T-helper 17 cell (primary cell): ENCODE results near the gene BANK1. TPM values are rescaled to one million over a fixed set of nuclear protein-coding genes. Genes with fewer than 3 reads are reported as not detected.
"Not testable (repeated sequence)": the region's sequence is repeated elsewhere in the genome, so short reads cannot be mapped to it uniquely, and the experiment has no call there.

Source experiments
- ATAC-seq: fragments of 150-1000 bp; cut with Tn5 transposase; 2 replicates; pipeline ENCODE4 v1.10.0; 2021; ENCODE audit warnings: mild to moderate bottlenecking, moderate library complexity
- DNase-seq, 3 donors: peaks; one replicate each; pipeline versions ENCODE4 v3.0.0 to v3.0.0-alpha.2; 2020 to 2021
- H3K9me3 ChIP-seq: one replicate; pipeline ENCODE4 v1.7.0; 2013; ENCODE audit warnings: low read length, mild to moderate bottlenecking; ENCODE audit not compliant: control insufficient read depth, poor library complexity, severe bottlenecking
- H3K27ac Mint-ChIP-seq: one replicate; pipeline ENCODE4 v1.8.0; 2022; ENCODE audit warnings: mild to moderate bottlenecking, moderate library complexity, mixed read lengths
- H3K27me3 Mint-ChIP-seq: one replicate; pipeline ENCODE4 v1.8.0; 2022; ENCODE audit warnings: mixed read lengths
- H3K36me3 Mint-ChIP-seq: one replicate; pipeline ENCODE4 v1.8.0; 2022; ENCODE audit warnings: low read depth, mixed read lengths
- H3K4me1 Mint-ChIP-seq: one replicate; pipeline ENCODE4 v1.8.0; 2022; ENCODE audit warnings: mild to moderate bottlenecking, mixed read lengths
- H3K4me3 Mint-ChIP-seq: one replicate; pipeline ENCODE4 v1.8.0; 2022; ENCODE audit warnings: mild to moderate bottlenecking, moderate library complexity, mixed read lengths
- total RNA-seq, 4 donors: library from RNA in 2 of 4; stranded (reverse) in 2 of 4; gene quantifications; one replicate each; pipeline ENCODE4 v1.2.3 and lab custom pipeline; 2022 to 2026

The BANK1 gene
- total RNA-seq, 2 donors from 2014 or later: 2.8 to 11.9 TPM

- H3K4me1 Mint-ChIP-seq: no peaks in the 10 kb centered on the region
- no peak for ATAC-seq
- H3K27me3 Mint-ChIP-seq: peaks cover 21% of the 10 kb centered on the region
Observed at GRCh38 chr4:101865501-101866062, 75.1 kb downstream of the BANK1 start.

GRCh38 chr4:101870874-101871273 lies 80.3 kb downstream of the BANK1 start:
- Mint-ChIP-seq H3K36me3 (no peaks in the 10 kb centered on the region), H3K4me3 (no peak overlapping the region), H3K27me3 (peaks cover 27% of the 10 kb centered on the region), H3K27ac (no peak overlapping the region), H3K4me1 (peaks cover 2% of the 10 kb centered on the region)
- no peak for DNase-seq
- H3K9me3 ChIP-seq: no peaks in the 10 kb centered on the region
- no peak for ATAC-seq

More at GRCh38 chr4:101865501-101866062, 75.1 kb downstream of the BANK1 start:
- DNase-seq: no peak
- no peak overlapping the region for H3K27ac Mint-ChIP-seq
- no peak overlapping the region for H3K4me3 Mint-ChIP-seq
- peaks cover 3% of the 10 kb centered on the region for H3K36me3 Mint-ChIP-seq
- H3K9me3 ChIP-seq: no peaks in the 10 kb centered on the region

- Mint-ChIP-seq H3K36me3 (no peaks in the 10 kb centered on the region), H3K4me1 (peaks cover 2% of the 10 kb centered on the region), H3K27me3 (peaks cover 27% of the 10 kb centered on the region), H3K4me3 (no peak overlapping the region), H3K27ac (no peak overlapping the region)
- ATAC-seq: no peak
- H3K9me3 ChIP-seq: no peaks in the 10 kb centered on the region
- DNase-seq: no peak
Observed at GRCh38 chr4:101871962-101872676, 81.6 kb downstream of the BANK1 start.

GRCh38 chr4:101885574-101885973 lies 95.0 kb downstream of the BANK1 start:
- ATAC-seq (no peak), DNase-seq (no peak)
- Mint-ChIP-seq H3K4me1 (no peaks in the 10 kb centered on the region), H3K36me3 (no peaks in the 10 kb centered on the region), H3K27me3 (no peaks in the 10 kb centered on the region), H3K4me3 (no peak overlapping the region), H3K27ac (no peak overlapping the region)
- no peaks in the 10 kb centered on the region for H3K9me3 ChIP-seq

- Mint-ChIP-seq H3K36me3 (no peaks in the 10 kb centered on the region), H3K27me3 (no peaks in the 10 kb centered on the region), H3K27ac (no peak overlapping the region), H3K4me3 (no peak overlapping the region), H3K4me1 (no peaks in the 10 kb centered on the region)
- ATAC-seq: no peak
- H3K9me3 ChIP-seq: no peaks in the 10 kb centered on the region
- no peak for DNase-seq
Observed at GRCh38 chr4:101886826-101887225, 96.3 kb downstream of the BANK1 start.

GRCh38 chr4:101888472-101888871 lies 97.9 kb downstream of the BANK1 start:
- H3K36me3 Mint-ChIP-seq: no peaks in the 10 kb centered on the region
- ATAC-seq: no peak
- no peaks in the 10 kb centered on the region for H3K4me1 Mint-ChIP-seq
- no peak overlapping the region for H3K4me3 Mint-ChIP-seq
- H3K9me3 ChIP-seq: no peaks in the 10 kb centered on the region
- no peak overlapping the region for H3K27ac Mint-ChIP-seq
- DNase-seq: no peak
- no peaks in the 10 kb centered on the region for H3K27me3 Mint-ChIP-seq

- not testable (repeated sequence) for H3K9me3 ChIP-seq
Observed at GRCh38 chr4:101905527-101905926, 115.0 kb downstream of the BANK1 start.

GRCh38 chr4:101910786-101911373 lies 120.3 kb downstream of the BANK1 start:
- no peak overlapping the region for H3K27ac Mint-ChIP-seq
- H3K9me3 ChIP-seq: no peaks in the 10 kb centered on the region
- no peaks in the 10 kb centered on the region for H3K4me1 Mint-ChIP-seq
- H3K36me3 Mint-ChIP-seq: no peaks in the 10 kb centered on the region
- H3K27me3 Mint-ChIP-seq: peaks cover 6% of the 10 kb centered on the region
- H3K4me3 Mint-ChIP-seq: no peak overlapping the region
- DNase-seq: no peak
- no peak for ATAC-seq

More at GRCh38 chr4:101905527-101905926, 115.0 kb downstream of the BANK1 start:
- not testable (repeated sequence) for DNase-seq, H3K36me3 Mint-ChIP-seq, H3K27ac Mint-ChIP-seq, H3K4me1 Mint-ChIP-seq, ATAC-seq, H3K4me3 Mint-ChIP-seq
- peaks cover 25% of the 10 kb centered on the region for H3K27me3 Mint-ChIP-seq

- ATAC-seq (no peak), DNase-seq (no peak)
- Mint-ChIP-seq H3K36me3 (no peaks in the 10 kb centered on the region), H3K4me1 (no peaks in the 10 kb centered on the region), H3K27me3 (peaks cover 3% of the 10 kb centered on the region), H3K4me3 (no peak overlapping the region), H3K27ac (no peak overlapping the region)
- H3K9me3 ChIP-seq: no peaks in the 10 kb centered on the region
Observed at GRCh38 chr4:101911616-101912015, 121.1 kb downstream of the BANK1 start.

GRCh38 chr4:101914761-101915160 lies 124.2 kb downstream of the BANK1 start:
- Mint-ChIP-seq H3K4me1 (no peaks in the 10 kb centered on the region), H3K27me3 (no peaks in the 10 kb centered on the region), H3K36me3 (no peaks in the 10 kb centered on the region), H3K4me3 (no peak overlapping the region), H3K27ac (no peak overlapping the region)
- ATAC-seq (no peak), DNase-seq (no peak)
- no peaks in the 10 kb centered on the region for H3K9me3 ChIP-seq

- no peak overlapping the region for H3K4me3 Mint-ChIP-seq
- no peak overlapping the region for H3K27ac Mint-ChIP-seq
- no peaks in the 10 kb centered on the region for H3K36me3 Mint-ChIP-seq
- H3K9me3 ChIP-seq: no peaks in the 10 kb centered on the region
- DNase-seq: no peak
- no peaks in the 10 kb centered on the region for H3K4me1 Mint-ChIP-seq
- peaks cover 6% of the 10 kb centered on the region for H3K27me3 Mint-ChIP-seq
- no peak for ATAC-seq
Observed at GRCh38 chr4:101919373-101919977, 128.9 kb downstream of the BANK1 start.

- Mint-ChIP-seq H3K4me1 (no peaks in the 10 kb centered on the region), H3K27me3 (peaks cover 6% of the 10 kb centered on the region), H3K36me3 (no peaks in the 10 kb centered on the region), H3K4me3 (no peak overlapping the region), H3K27ac (no peak overlapping the region)
- ATAC-seq (no peak), DNase-seq (no peak)
- no peaks in the 10 kb centered on the region for H3K9me3 ChIP-seq
Observed at GRCh38 chr4:101921370-101921769, 130.8 kb downstream of the BANK1 start.

GRCh38 chr4:101931619-101932018 lies 141.1 kb downstream of the BANK1 start:
- H3K9me3 ChIP-seq: no peaks in the 10 kb centered on the region
- DNase-seq (no peak), ATAC-seq (no peak)
- peaks cover 6% of the 10 kb centered on the region for H3K27me3 Mint-ChIP-seq
- H3K4me1 Mint-ChIP-seq: no peaks in the 10 kb centered on the region
- H3K36me3 Mint-ChIP-seq: no peaks in the 10 kb centered on the region
- H3K27ac Mint-ChIP-seq: no peak overlapping the region
- no peak overlapping the region for H3K4me3 Mint-ChIP-seq
